ENCODE measurements around the gene PLEKHD1. TPM values are rescaled to one million over a fixed set of nuclear protein-coding genes. Genes with fewer than 3 reads are reported as not detected.

The PLEKHD1 gene
- total RNA-seq, 1 donor from 2014 or later = 0.80 TPM

GRCh38 chr14:69449216-69449615, 35.3 kb upstream of the PLEKHD1 start:
- no peak for DNase-seq (ENCODE audit: low spot score)
- no peaks in the 10 kb centered on the region for H3K27me3 Mint-ChIP-seq (ENCODE audit: unreplicated experiment)
- no peaks in the 10 kb centered on the region for H3K9me3 Mint-ChIP-seq (ENCODE audit: unreplicated experiment)
- peaks cover 5% of the 10 kb centered on the region for H3K4me1 Mint-ChIP-seq (ENCODE audit: unreplicated experiment)
- H3K27ac Mint-ChIP-seq (ENCODE audit: unreplicated experiment) = no peak overlapping the region
- no peaks in the 10 kb centered on the region for H3K36me3 Mint-ChIP-seq (ENCODE audit: low read depth, unreplicated experiment)
- no peak overlapping the region for H3K4me3 Mint-ChIP-seq (ENCODE audit: unreplicated experiment)
- no peak for TF ChIP-seq CTCF (IDR thresholded peaks at IDR 0.05; ENCODE audit: unreplicated experiment)

GRCh38 chr14:69451941-69452340, 32.6 kb upstream of the PLEKHD1 start:
- Mint-ChIP-seq H3K27me3 (ENCODE audit: unreplicated experiment) (no peaks in the 10 kb centered on the region), H3K4me1 (ENCODE audit: unreplicated experiment) (peaks cover 5% of the 10 kb centered on the region), H3K9me3 (ENCODE audit: unreplicated experiment) (no peaks in the 10 kb centered on the region), H3K4me3 (ENCODE audit: unreplicated experiment) (no peak overlapping the region), H3K27ac (ENCODE audit: unreplicated experiment) (no peak overlapping the region), H3K36me3 (ENCODE audit: low read depth, unreplicated experiment) (no peaks in the 10 kb centered on the region)
- no peak for TF ChIP-seq CTCF (IDR thresholded peaks at IDR 0.05; ENCODE audit: unreplicated experiment)
- DNase-seq (ENCODE audit: low spot score) = no peak

GRCh38 chr14:69458350-69458749, 26.2 kb upstream of the PLEKHD1 start:
- no peak overlapping the region for H3K4me3 Mint-ChIP-seq (ENCODE audit: unreplicated experiment)
- no peak overlapping the region for H3K27ac Mint-ChIP-seq (ENCODE audit: unreplicated experiment)
- no peaks in the 10 kb centered on the region for H3K36me3 Mint-ChIP-seq (ENCODE audit: low read depth, unreplicated experiment)
- no peak for TF ChIP-seq CTCF (IDR thresholded peaks at IDR 0.05; ENCODE audit: unreplicated experiment)
- no peaks in the 10 kb centered on the region for H3K9me3 Mint-ChIP-seq (ENCODE audit: unreplicated experiment)
- no peaks in the 10 kb centered on the region for H3K4me1 Mint-ChIP-seq (ENCODE audit: unreplicated experiment)
- no peaks in the 10 kb centered on the region for H3K27me3 Mint-ChIP-seq (ENCODE audit: unreplicated experiment)
- no peak for DNase-seq (ENCODE audit: low spot score)

GRCh38 chr14:69459122-69459521, 25.4 kb upstream of the PLEKHD1 start:
- no peak for TF ChIP-seq CTCF (IDR thresholded peaks at IDR 0.05; ENCODE audit: unreplicated experiment)
- Mint-ChIP-seq H3K4me3 (ENCODE audit: unreplicated experiment) (no peak overlapping the region), H3K27me3 (ENCODE audit: unreplicated experiment) (no peaks in the 10 kb centered on the region), H3K36me3 (ENCODE audit: low read depth, unreplicated experiment) (no peaks in the 10 kb centered on the region), H3K4me1 (ENCODE audit: unreplicated experiment) (no peaks in the 10 kb centered on the region), H3K27ac (ENCODE audit: unreplicated experiment) (no peak overlapping the region), H3K9me3 (ENCODE audit: unreplicated experiment) (no peaks in the 10 kb centered on the region)
- DNase-seq (ENCODE audit: low spot score) = no peak

GRCh38 chr14:69460093-69460701, 24.3 kb upstream of the PLEKHD1 start:
- H3K27ac Mint-ChIP-seq (ENCODE audit: unreplicated experiment) = no peak overlapping the region
- TF ChIP-seq CTCF (IDR thresholded peaks at IDR 0.05; ENCODE audit: unreplicated experiment) = peak; percentile 60
- no peaks in the 10 kb centered on the region for H3K36me3 Mint-ChIP-seq (ENCODE audit: low read depth, unreplicated experiment)
- DNase-seq (ENCODE audit: low spot score) = peak; percentile 56
- H3K4me1 Mint-ChIP-seq (ENCODE audit: unreplicated experiment) = no peaks in the 10 kb centered on the region
- H3K27me3 Mint-ChIP-seq (ENCODE audit: unreplicated experiment) = no peaks in the 10 kb centered on the region
- no peak overlapping the region for H3K4me3 Mint-ChIP-seq (ENCODE audit: unreplicated experiment)
- no peaks in the 10 kb centered on the region for H3K9me3 Mint-ChIP-seq (ENCODE audit: unreplicated experiment)

All from endothelial cell (in vitro differentiated cells).